ENCODE data around the gene CNTF.

GRCh38 chr11:58591659-58592058 lies 30.8 kb upstream of the CNTF start:
- TF ChIP-seq ZNF350 (tag by site-specific recombination; IDR thresholded peaks at IDR 0.05) = no peak
- no peak for TF ChIP-seq ZNF138 (tag by site-specific recombination; IDR thresholded peaks at IDR 0.05; ENCODE audit: borderline replicate concordance)
- no peak for TF ChIP-seq ZNF324 (tag by site-specific recombination; IDR thresholded peaks at IDR 0.05)
- TF ChIP-seq CTCF (tag by site-specific recombination; IDR thresholded peaks at IDR 0.05) = no peak
- no peak for TF ChIP-seq REST (tag by site-specific recombination; IDR thresholded peaks at IDR 0.05)
- no peak for TF ChIP-seq TCF7L2 (IDR thresholded peaks at IDR 0.05; ENCODE audit: borderline replicate concordance, low read depth, low read length)
- no peak for TF ChIP-seq SP3 (tag by site-specific recombination; IDR thresholded peaks at IDR 0.05)
- TF ChIP-seq, protein P1, sequence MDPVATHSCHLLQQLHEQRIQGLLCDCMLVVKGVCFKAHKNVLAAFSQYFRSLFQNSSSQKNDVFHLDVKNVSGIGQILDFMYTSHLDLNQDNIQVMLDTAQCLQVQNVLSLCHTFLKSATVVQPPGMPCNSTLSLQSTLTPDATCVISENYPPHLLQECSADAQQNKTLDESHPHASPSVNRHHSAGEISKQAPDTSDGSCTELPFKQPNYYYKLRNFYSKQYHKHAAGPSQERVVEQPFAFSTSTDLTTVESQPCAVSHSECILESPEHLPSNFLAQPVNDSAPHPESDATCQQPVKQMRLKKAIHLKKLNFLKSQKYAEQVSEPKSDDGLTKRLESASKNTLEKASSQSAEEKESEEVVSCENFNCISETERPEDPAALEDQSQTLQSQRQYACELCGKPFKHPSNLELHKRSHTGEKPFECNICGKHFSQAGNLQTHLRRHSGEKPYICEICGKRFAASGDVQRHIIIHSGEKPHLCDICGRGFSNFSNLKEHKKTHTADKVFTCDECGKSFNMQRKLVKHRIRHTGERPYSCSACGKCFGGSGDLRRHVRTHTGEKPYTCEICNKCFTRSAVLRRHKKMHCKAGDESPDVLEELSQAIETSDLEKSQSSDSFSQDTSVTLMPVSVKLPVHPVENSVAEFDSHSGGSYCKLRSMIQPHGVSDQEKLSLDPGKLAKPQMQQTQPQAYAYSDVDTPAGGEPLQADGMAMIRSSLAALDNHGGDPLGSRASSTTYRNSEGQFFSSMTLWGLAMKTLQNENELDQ (tag by site-specific recombination; IDR thresholded peaks at IDR 0.05; ENCODE audit: low read depth) = no peak
- TF ChIP-seq, protein P2, sequence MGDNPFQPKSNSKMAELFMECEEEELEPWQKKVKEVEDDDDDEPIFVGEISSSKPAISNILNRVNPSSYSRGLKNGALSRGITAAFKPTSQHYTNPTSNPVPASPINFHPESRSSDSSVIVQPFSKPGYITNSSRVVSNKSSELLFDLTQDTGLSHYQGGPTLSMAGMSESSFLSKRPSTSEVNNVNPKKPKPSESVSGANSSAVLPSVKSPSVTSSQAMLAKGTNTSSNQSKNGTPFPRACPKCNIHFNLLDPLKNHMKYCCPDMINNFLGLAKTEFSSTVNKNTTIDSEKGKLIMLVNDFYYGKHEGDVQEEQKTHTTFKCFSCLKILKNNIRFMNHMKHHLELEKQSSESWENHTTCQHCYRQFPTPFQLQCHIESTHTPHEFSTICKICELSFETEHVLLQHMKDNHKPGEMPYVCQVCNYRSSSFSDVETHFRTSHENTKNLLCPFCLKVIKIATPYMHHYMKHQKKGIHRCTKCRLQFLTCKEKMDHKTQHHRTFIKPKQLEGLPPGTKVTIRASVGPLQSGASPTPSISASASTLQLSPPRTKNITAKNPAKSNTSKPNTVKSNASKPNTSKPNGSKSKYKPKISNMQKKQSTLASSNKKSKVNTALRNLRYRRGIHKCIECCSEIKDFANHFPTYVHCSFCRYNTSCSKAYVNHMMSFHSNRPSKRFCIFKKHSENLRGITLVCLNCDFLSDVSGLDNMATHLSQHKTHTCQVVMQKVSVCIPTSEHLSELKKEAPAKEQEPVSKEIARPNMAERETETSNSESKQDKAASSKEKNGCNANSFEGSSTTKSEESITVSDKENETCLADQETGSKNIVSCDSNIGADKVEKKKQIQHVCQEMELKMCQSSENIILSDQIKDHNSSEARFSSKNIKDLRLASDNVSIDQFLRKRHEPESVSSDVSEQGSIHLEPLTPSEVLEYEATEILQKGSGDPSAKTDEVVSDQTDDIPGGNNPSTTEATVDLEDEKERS (tag by site-specific recombination; IDR thresholded peaks at IDR 0.05) = no peak
